ENCODE data around the gene CEP20.

Gene CEP20

DNA sequence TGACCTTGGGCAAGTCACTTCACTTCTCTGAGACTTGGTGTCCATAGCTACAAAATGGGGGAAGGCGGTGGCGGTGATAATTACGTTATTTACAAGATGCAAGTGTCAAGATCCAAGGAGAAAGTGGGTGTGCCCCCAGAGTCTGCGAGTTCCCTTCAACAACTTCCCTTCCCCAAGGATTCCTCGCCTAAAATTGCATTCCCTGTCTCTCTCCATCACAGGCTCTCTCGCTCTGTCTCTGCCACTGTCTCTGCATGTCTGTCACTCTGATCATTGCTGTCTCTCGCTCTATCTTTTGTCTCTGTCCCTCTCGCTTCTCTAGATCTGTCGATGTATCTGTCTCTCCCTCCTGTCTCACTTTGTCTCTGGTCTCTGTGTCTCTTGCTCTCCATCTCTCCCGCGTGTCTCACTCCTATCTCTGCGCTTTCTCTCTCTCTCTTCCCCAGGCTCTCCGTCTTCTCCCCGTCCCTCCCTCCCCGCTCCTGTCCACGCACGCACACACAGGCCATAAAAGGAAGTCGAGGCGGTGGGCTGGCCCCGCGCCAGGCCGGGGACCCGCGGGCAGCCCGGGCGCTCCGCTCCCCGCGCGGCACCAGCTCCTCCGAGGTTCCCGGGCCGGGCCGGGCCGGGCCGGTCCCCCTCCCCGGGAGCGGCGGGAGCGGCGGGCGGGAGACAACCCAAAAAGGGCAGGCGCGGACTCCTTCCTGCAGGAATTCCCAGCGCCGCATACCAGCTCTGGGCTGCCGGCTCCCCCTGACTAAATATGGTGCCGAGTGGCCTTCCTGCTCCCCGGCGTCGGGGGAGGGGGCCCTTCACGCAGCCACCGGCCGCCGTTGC, 30.5 kb downstream of the CEP20 start:
- no peak overlapping the region for H2AFZ ChIP-seq (ENCODE audit: low read depth, low read length)
- no peaks in the 10 kb centered on the region for H3K9me3 ChIP-seq (ENCODE audit: insufficient read depth, low read length, severe bottlenecking)
- ATAC-seq (ENCODE audit: insufficient read depth, low read depth) (no peak), DNase-seq (no peak)
- H4K20me1 ChIP-seq (ENCODE audit: insufficient read depth, low read length), result no peaks in the 10 kb centered on the region
- no peak overlapping the region for H3K4me2 ChIP-seq (ENCODE audit: insufficient read depth, low read length)
- H3K79me2 ChIP-seq (ENCODE audit: insufficient read depth, low read length), result no peaks in the 10 kb centered on the region
- no peaks in the 10 kb centered on the region for H3K4me1 ChIP-seq (ENCODE audit: insufficient read depth, low read length)
- H3K27ac ChIP-seq (ENCODE audit: low read length), result no peak overlapping the region
- H3K4me3 ChIP-seq (ENCODE audit: low read depth in 1 of 2, low read length in 2 of 2), result no peak overlapping the region
- TF ChIP-seq CTCF (IDR thresholded peaks at IDR 0.05; ENCODE audit: borderline replicate concordance, extremely low read depth, low read length, poor library complexity, severe bottlenecking) (no peak), EZH2 (IDR thresholded peaks at IDR 0.05; ENCODE audit: borderline replicate concordance, low read depth, low read length, severe bottlenecking) (no peak)
- no peak overlapping the region for H3K9ac ChIP-seq (ENCODE audit: low read depth, low read length)
- H3K36me3 ChIP-seq (ENCODE audit: insufficient read depth, low read length), result no peaks in the 10 kb centered on the region
- peaks cover 3% of the 10 kb centered on the region for H3K27me3 ChIP-seq (ENCODE audit: insufficient read depth, low read length, poor library complexity)

DNA sequence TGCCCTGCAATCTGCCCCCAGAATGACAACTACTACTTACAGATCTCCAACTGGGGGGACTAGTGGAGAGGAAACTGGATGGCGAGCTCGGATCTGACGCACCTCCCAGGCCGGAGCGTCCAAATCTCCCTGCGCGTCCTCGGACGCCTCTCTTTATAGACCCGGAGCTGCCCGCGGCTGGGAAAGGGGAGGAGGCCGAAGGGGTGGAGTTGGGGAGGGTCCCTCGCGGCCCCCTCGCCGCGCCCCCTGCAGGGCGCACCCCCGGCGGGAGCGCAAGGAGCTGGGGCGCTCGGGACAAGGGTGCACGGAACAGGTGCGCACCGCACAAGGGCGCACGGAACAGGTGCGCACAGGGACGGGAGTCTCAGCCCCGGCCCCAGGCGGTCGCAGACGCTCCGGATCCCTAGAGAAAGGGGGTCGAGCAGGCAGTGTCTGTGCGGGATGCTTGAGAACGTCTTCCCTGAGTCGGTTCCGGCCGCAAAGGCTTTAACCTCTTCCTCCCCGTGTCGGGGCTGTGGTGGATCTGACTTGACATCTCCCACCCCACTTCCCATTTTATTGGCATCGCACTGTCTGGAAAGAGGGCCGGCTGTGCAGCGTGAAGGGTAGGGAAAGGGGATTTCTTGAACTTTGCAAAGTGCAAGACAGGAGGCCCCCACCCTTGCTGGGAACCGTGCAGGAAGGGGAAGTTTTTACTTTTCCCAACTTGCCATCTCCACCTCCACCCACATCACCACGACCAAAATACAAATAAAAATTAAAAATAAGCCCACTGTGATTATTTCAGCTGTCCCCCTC, 31.3 kb downstream of the CEP20 start, which contains the start of gene MYH11:
Gene MYH11, minus strand, starts transcription at position 128 of the 798 bp plus-strand sequence. CDS start 18,776 bp downstream, outside the sequence.
- Histone ChIP-seq H3K36me3 (ENCODE audit: insufficient read depth, low read length) (no peaks in the 10 kb centered on the region), H3K9ac (ENCODE audit: low read depth, low read length) (no peak within 1 kb of the TSS), H3K4me3 (ENCODE audit: low read depth in 1 of 2, low read length in 2 of 2) (no peak within 1 kb of the TSS), H3K9me3 (ENCODE audit: insufficient read depth, low read length, severe bottlenecking) (no peaks in the 10 kb centered on the region), H2AFZ (ENCODE audit: low read depth, low read length) (no peak within 1 kb of the TSS), H3K27me3 (ENCODE audit: insufficient read depth, low read length, poor library complexity) (peaks cover 3% of the 10 kb centered on the region), H3K27ac (ENCODE audit: low read length) (no peak within 1 kb of the TSS), H3K4me2 (ENCODE audit: insufficient read depth, low read length) (no peak within 1 kb of the TSS), H4K20me1 (ENCODE audit: insufficient read depth, low read length) (no peaks in the 10 kb centered on the region), H3K4me1 (ENCODE audit: insufficient read depth, low read length) (no peaks in the 10 kb centered on the region), H3K79me2 (ENCODE audit: insufficient read depth, low read length) (no peaks in the 10 kb centered on the region)
- TF ChIP-seq EZH2 (IDR thresholded peaks at IDR 0.05; ENCODE audit: borderline replicate concordance, low read depth, low read length, severe bottlenecking) (no peak), CTCF (IDR thresholded peaks at IDR 0.05; ENCODE audit: borderline replicate concordance, extremely low read depth, low read length, poor library complexity, severe bottlenecking) (no peak)
- peak; percentile 12; the same call in 1 of the 3 replicates for ATAC-seq (ENCODE audit: insufficient read depth, low read depth)
- DNase-seq, result peak; percentile 7

- no peak for TF ChIP-seq CTCF (IDR thresholded peaks at IDR 0.05; ENCODE audit: borderline replicate concordance, extremely low read depth, low read length, poor library complexity, severe bottlenecking)
- no peak for TF ChIP-seq EZH2 (IDR thresholded peaks at IDR 0.05; ENCODE audit: borderline replicate concordance, low read depth, low read length, severe bottlenecking)
- no peak overlapping the region for H3K4me3 ChIP-seq (ENCODE audit: low read depth in 1 of 2, low read length in 2 of 2)
- H3K27ac ChIP-seq (ENCODE audit: low read length), result no peak overlapping the region
- H3K4me1 ChIP-seq (ENCODE audit: insufficient read depth, low read length), result no peaks in the 10 kb centered on the region
- H4K20me1 ChIP-seq (ENCODE audit: insufficient read depth, low read length), result no peaks in the 10 kb centered on the region
- H2AFZ ChIP-seq (ENCODE audit: low read depth, low read length), result no peak overlapping the region
- no peaks in the 10 kb centered on the region for H3K36me3 ChIP-seq (ENCODE audit: insufficient read depth, low read length)
- ATAC-seq (ENCODE audit: insufficient read depth, low read depth), result no peak
- no peaks in the 10 kb centered on the region for H3K79me2 ChIP-seq (ENCODE audit: insufficient read depth, low read length)
- no peak overlapping the region for H3K4me2 ChIP-seq (ENCODE audit: insufficient read depth, low read length)
- no peak overlapping the region for H3K9ac ChIP-seq (ENCODE audit: low read depth, low read length)
- H3K9me3 ChIP-seq (ENCODE audit: insufficient read depth, low read length, severe bottlenecking), result no peaks in the 10 kb centered on the region
- no peak for DNase-seq
- peaks cover 3% of the 10 kb centered on the region for H3K27me3 ChIP-seq (ENCODE audit: insufficient read depth, low read length, poor library complexity)
Observed at GRCh38 chr16:15856182-15856581, 32.2 kb downstream of the CEP20 start.

All from DND-41 (cell line).